CD4-positive, alpha-beta memory T cell (primary cell): ENCODE data around the gene SNX18. TPM values are rescaled to one million over a fixed set of nuclear protein-coding genes. Genes with fewer than 3 reads are reported as not detected.
"Not testable (repeated sequence)": the region's sequence is repeated elsewhere in the genome, so short reads cannot be mapped to it uniquely, and the experiment has no call there.

Experiments used
- CTCF ChIA-PET: fragments of 350-600 bp; sonication (Branson Sonifier 250); formaldehyde crosslinking; loops from one replicate; lab custom pipeline; 2021; ENCODE audit warnings: inconsistent platforms; ENCODE audit not compliant: partially characterized antibody; lab: Charles Lee
- POLR2A ChIA-PET: fragments of 350-600 bp; sonication (Branson Sonifier 250); formaldehyde crosslinking; loops from one replicate; lab custom pipeline; 2021; ENCODE audit not compliant: partially characterized antibody; lab: Charles Lee
- DNase-seq, 5 donors: peaks; one replicate each; pipeline versions ENCODE4 v3.0.0 to v3.0.0-alpha.2; 2020 to 2022; ENCODE audit warnings: mixed read lengths in 1 of 5
- H3K27ac ChIP-seq: one replicate; pipeline ENCODE4 v1.7.0; 2013; ENCODE audit warnings: low read depth, low read length
- H3K27me3 ChIP-seq: 2 replicates; pipeline ENCODE4 v1.7.0; 2013; ENCODE audit warnings: mild to moderate bottlenecking, low read length, moderate library complexity; ENCODE audit not compliant: insufficient read depth
- H3K36me3 ChIP-seq: 2 replicates; pipeline ENCODE4 v1.7.0; 2013; ENCODE audit warnings: mild to moderate bottlenecking, low read length, moderate library complexity; ENCODE audit not compliant: insufficient read depth
- H3K4me1 ChIP-seq: 2 replicates; pipeline ENCODE4 v1.7.0; 2013; ENCODE audit warnings: mild to moderate bottlenecking, low read length, moderate library complexity; ENCODE audit not compliant: insufficient read depth
- H3K4me3 ChIP-seq, 2 donors: one replicate each; pipeline ENCODE4 v1.7.0; 2013; ENCODE audit warnings: low read length in 2 of 2, mild to moderate bottlenecking in 1 of 2
- H3K9me3 ChIP-seq, 2 donors: one replicate each; pipeline ENCODE4 v1.7.0; 2013; ENCODE audit warnings: low read length in 2 of 2, control low read depth in 1 of 2; ENCODE audit not compliant: control insufficient read depth in 1 of 2
- H3K27ac Mint-ChIP-seq, 7 donors: one replicate each; pipeline ENCODE4 v1.8.0; 2020 to 2021; ENCODE audit warnings: mixed read lengths in 7 of 7, mild to moderate bottlenecking in 6 of 7, inconsistent platforms in 3 of 7, moderate library complexity in 3 of 7
- H3K27me3 Mint-ChIP-seq, 2 donors: one replicate each; pipeline ENCODE4 v1.8.0; 2020 to 2021; ENCODE audit warnings: mixed read lengths in 2 of 2
- H3K36me3 Mint-ChIP-seq, 2 donors: one replicate each; pipeline ENCODE4 v1.8.0; 2020 to 2021; ENCODE audit warnings: mixed read lengths in 2 of 2, inconsistent platforms in 1 of 2, mild to moderate bottlenecking in 1 of 2
- H3K4me1 Mint-ChIP-seq, 4 donors: one replicate each; pipeline ENCODE4 v1.8.0; 2020 to 2021; ENCODE audit warnings: mixed read lengths in 4 of 4, mild to moderate bottlenecking in 1 of 4
- H3K4me3 Mint-ChIP-seq, 8 donors: one replicate each; pipeline ENCODE4 v1.8.0; 2020 to 2021; ENCODE audit warnings: mixed read lengths in 8 of 8, mild to moderate bottlenecking in 7 of 8, moderate library complexity in 6 of 8, inconsistent platforms in 3 of 8
- H3K9me3 Mint-ChIP-seq, 8 donors: one replicate each; pipeline ENCODE4 v1.8.0; 2020 to 2021; ENCODE audit warnings: mixed read lengths in 8 of 8, mild to moderate bottlenecking in 5 of 8, inconsistent platforms in 3 of 8, moderate library complexity in 1 of 8
- intact Hi-C: fragments of 100-400 bp; cut with micrococcal nuclease; formaldehyde crosslinking; loops from one replicate; pipeline ENCODE4 v1.15.1; 2023
- polyA plus RNA-seq, 2 donors: library from polyadenylated mRNA; unstranded; fragments of 300-500 nt; fragmentation: Illumina TruSeq; gene quantifications; one replicate each; pipeline ENCODE4 v1.2.3, GENCODE V29; 2021
- total RNA-seq, 2 experiments: library from RNA; stranded (reverse); gene quantifications; one replicate each; pipeline ENCODE4 v1.2.3, GENCODE V29; 2021

Gene SNX18
- total and polyA plus RNA-seq, 4 experiments from 2014 or later, result 0.30 to 31.4 (median 15.3) TPM

- no peak for DNase-seq
- Histone ChIP-seq H3K27ac (no peak overlapping the region), H3K4me1 (no peaks in the 10 kb centered on the region), H3K36me3 (no peaks in the 10 kb centered on the region), H3K27me3 (no peaks in the 10 kb centered on the region), H3K4me3 (no peak overlapping the region), H3K9me3 (no peaks in the 10 kb centered on the region)
- no peaks in the 10 kb centered on the region for H3K4me1 Mint-ChIP-seq
- no peak overlapping the region for H3K4me3 Mint-ChIP-seq
- no peaks in the 10 kb centered on the region for H3K36me3 Mint-ChIP-seq
- intact Hi-C loops, result no loop called here
- H3K27me3 Mint-ChIP-seq, result peaks cover 10 to 26% of the 10 kb centered on the region in 2 donors
- peaks cover 0 to 4% (median 0%) of the 10 kb centered on the region in 8 donors for H3K9me3 Mint-ChIP-seq
- no peak overlapping the region for H3K27ac Mint-ChIP-seq
- POLR2A ChIA-PET, result no interaction called here
- CTCF ChIA-PET, result interaction anchor here (6.1 kb wide), 1 partner anchor 11 kb away, joined by 43 read pairs; no protein-coding TSS in a partner anchor
Observed at GRCh38 chr5:54477941-54478478, 39.5 kb upstream of the SNX18 start.

DNA sequence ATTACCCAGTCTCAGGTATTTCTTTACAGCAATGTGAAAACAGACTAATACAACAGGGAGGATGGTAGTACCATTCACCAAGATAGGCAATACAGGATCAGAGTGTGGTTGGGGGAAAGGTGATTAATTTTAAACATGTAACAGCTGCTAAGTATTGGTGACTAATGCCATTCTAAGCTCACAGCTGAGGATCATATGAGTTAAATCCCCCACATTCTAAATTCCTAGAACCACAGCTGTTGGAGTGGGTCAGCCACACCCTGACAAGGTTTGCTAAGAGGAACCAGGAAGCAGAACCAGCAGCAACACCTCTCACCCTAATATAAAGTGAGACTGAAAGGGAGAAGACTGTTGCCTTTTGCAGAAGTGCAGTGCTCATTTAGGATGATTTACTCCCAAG lies 37.3 kb upstream of the SNX18 start:
- CTCF ChIA-PET, result interaction anchor here (6.1 kb wide), 1 partner anchor 9 kb away, joined by 43 read pairs; no protein-coding TSS in a partner anchor

DNA sequence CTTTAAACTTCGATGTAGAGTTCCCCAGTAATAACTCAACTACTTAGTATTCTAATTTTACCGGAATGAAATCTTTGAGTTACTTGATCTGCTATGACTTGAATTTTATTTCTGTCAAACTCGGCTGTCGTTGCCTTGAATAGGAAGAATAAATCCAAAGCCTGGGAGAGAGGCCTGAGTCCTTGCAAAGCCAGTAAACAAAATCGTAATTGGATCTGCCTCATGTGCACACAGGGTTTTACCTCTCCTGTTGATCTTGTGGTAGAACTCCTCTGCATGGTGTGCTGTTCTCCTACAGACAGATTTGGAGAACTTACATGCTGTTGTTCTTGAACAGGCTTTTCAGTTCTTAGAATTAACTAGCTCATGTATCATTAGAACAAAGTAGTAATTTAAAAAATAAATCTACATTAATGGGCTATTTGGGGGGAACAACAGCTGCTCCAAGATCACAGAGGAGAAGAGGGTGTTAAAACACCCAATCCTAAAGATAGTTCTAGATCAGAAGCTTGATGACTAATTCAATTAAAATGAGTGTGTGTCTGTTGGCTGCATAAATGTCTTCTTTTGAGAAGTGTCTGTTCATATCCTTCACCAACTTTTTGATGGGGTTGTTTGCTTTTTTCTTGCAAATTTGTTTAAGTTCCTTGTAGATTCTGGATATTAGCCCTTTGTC lies 33.2 kb upstream of the SNX18 start:
- no peaks in the 10 kb centered on the region for H3K36me3 Mint-ChIP-seq
- Histone ChIP-seq H3K4me3 (no peak overlapping the region), H3K27ac (no peak overlapping the region), H3K4me1 (no peaks in the 10 kb centered on the region), H3K27me3 (no peaks in the 10 kb centered on the region), H3K36me3 (no peaks in the 10 kb centered on the region), H3K9me3 (no peaks in the 10 kb centered on the region)
- no peaks in the 10 kb centered on the region for H3K9me3 Mint-ChIP-seq
- intact Hi-C loops, result no loop called here
- peaks cover 9 to 21% of the 10 kb centered on the region in 2 donors for H3K27me3 Mint-ChIP-seq
- no peak overlapping the region for H3K4me3 Mint-ChIP-seq
- peaks cover 0 to 3% (median 0%) of the 10 kb centered on the region in 4 donors for H3K4me1 Mint-ChIP-seq
- CTCF ChIA-PET, result interaction anchor here (0.7 to 1.4 kb wide), 2 partner anchors 11 to 256 kb away, joined by 3 read pairs; no protein-coding TSS in a partner anchor
- H3K27ac Mint-ChIP-seq, result no peak overlapping the region
- no peak for DNase-seq
- POLR2A ChIA-PET, result no interaction called here

More for the DNA sequence above, 37.3 kb upstream of the SNX18 start:
- H3K36me3 Mint-ChIP-seq, result no peaks in the 10 kb centered on the region
- Histone ChIP-seq H3K9me3 (no peaks in the 10 kb centered on the region), H3K4me3 (no peak overlapping the region), H3K27ac (no peak overlapping the region), H3K27me3 (no peaks in the 10 kb centered on the region), H3K36me3 (no peaks in the 10 kb centered on the region), H3K4me1 (no peaks in the 10 kb centered on the region)
- no peak for DNase-seq
- POLR2A ChIA-PET, result no interaction called here
- no peak overlapping the region for H3K4me3 Mint-ChIP-seq
- peaks cover 0 to 4% (median 0%) of the 10 kb centered on the region in 8 donors for H3K9me3 Mint-ChIP-seq
- H3K4me1 Mint-ChIP-seq, result no peaks in the 10 kb centered on the region
- peaks cover 10 to 26% of the 10 kb centered on the region in 2 donors for H3K27me3 Mint-ChIP-seq
- H3K27ac Mint-ChIP-seq, result no peak overlapping the region
- intact Hi-C loops, result no loop called here

GRCh38 chr5:54485659-54486058 lies 31.9 kb upstream of the SNX18 start:
- H3K4me3 ChIP-seq, H3K4me3 Mint-ChIP-seq, H3K4me1 Mint-ChIP-seq, H3K27ac Mint-ChIP-seq, H3K36me3 Mint-ChIP-seq, H3K9me3 Mint-ChIP-seq, H3K27me3 Mint-ChIP-seq, H3K36me3 ChIP-seq, POLR2A ChIA-PET, H3K27ac ChIP-seq, H3K27me3 ChIP-seq, DNase-seq, H3K4me1 ChIP-seq, H3K9me3 ChIP-seq, intact Hi-C loops: not testable (repeated sequence)
- CTCF ChIA-PET, result interaction anchor here (1.4 kb wide), 1 partner anchor 10 kb away, joined by 3 read pairs; no protein-coding TSS in a partner anchor

GRCh38 chr5:54489648-54489979 lies 27.9 kb upstream of the SNX18 start:
- H3K4me1 Mint-ChIP-seq, DNase-seq, POLR2A ChIA-PET: not testable (repeated sequence)

DNA sequence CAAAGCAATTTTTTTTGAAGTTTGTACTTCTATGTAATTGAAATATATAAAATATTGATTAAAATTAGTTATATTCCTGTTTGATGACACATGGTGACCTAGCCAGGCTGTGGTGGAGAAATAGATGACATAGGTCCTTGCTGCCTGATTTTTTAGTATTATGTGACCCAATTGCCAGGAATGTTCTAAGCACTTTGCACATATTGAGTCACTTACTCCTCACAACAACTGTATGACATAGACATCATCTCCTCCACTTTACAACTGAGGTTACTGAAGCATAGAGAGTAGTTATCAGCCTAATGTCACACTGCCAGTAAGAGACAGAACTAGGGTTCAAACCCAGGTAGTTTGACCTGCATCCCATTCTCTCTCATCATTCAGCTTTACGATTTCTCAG lies 26.2 kb upstream of the SNX18 start:
- peaks cover 3 to 5% of the 10 kb centered on the region in 2 donors for H3K27me3 Mint-ChIP-seq
- no peak overlapping the region for H3K27ac ChIP-seq
- no peaks in the 10 kb centered on the region for H3K36me3 Mint-ChIP-seq
- no peaks in the 10 kb centered on the region for H3K27me3 ChIP-seq
- peaks cover 0 to 4% (median 0%) of the 10 kb centered on the region in 4 donors for H3K4me1 Mint-ChIP-seq
- intact Hi-C loops, result no loop called here
- H3K4me3 ChIP-seq, result no peak overlapping the region
- H3K4me3 Mint-ChIP-seq, result no peak overlapping the region
- H3K4me1 ChIP-seq, result no peaks in the 10 kb centered on the region
- POLR2A ChIA-PET, result no interaction called here
- H3K27ac Mint-ChIP-seq, result no peak overlapping the region
- H3K9me3 ChIP-seq, result no peaks in the 10 kb centered on the region
- peaks cover 0 to 3% (median 0%) of the 10 kb centered on the region in 8 donors for H3K9me3 Mint-ChIP-seq
- no peak for DNase-seq
- H3K36me3 ChIP-seq, result no peaks in the 10 kb centered on the region
- CTCF ChIA-PET, result interaction anchor here (1.1 to 4.7 kb wide), 4 partner anchors 8 to 374 kb away, joined by 3 to 34 read pairs (median 5); no protein-coding TSS in a partner anchor

More at GRCh38 chr5:54489648-54489979, 27.9 kb upstream of the SNX18 start:
- H3K4me3 ChIP-seq, H3K27ac ChIP-seq, H3K4me3 Mint-ChIP-seq, H3K9me3 ChIP-seq, H3K27ac Mint-ChIP-seq, H3K4me1 ChIP-seq, H3K27me3 Mint-ChIP-seq, H3K27me3 ChIP-seq, H3K9me3 Mint-ChIP-seq, H3K36me3 ChIP-seq, H3K36me3 Mint-ChIP-seq: not testable (repeated sequence)
- CTCF ChIA-PET, result interaction anchor here (0.8 to 4.7 kb wide), 36 partner anchors 10 to 455 kb away, joined by 3 to 44 read pairs (median 4); partner anchors contain the start of genes ARL15, HSPB3 and SNX18
- intact Hi-C loops, result loop anchor here (1.0 kb wide), 3 partner anchors 177 to 356 kb away; no protein-coding TSS in a partner anchor

DNA sequence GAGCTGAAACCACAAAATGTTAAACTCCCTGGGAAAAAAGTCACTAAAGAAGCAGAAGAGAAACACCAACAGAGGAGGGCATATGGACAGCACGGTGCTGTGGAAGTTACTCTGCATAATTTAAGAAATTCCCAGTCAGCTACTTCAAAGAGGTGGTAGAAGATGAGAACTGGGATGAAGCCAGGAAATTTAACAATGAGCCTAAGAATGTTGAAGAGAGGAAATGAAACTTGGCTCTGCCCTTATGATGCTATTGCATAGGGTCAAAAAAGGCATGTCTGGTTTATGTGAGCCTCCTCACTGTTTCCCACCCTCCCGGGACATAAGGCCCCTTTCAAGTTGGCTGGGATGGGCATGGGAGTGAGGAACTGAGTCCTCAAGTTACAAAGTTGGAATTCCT lies 25.4 kb upstream of the SNX18 start:
- POLR2A ChIA-PET, result no interaction called here
- Mint-ChIP-seq H3K4me1 (peaks cover 0 to 4% (median 0%) of the 10 kb centered on the region in 4 donors), H3K27me3 (peaks cover 3 to 7% of the 10 kb centered on the region in 2 donors), H3K27ac (no peak overlapping the region), H3K9me3 (peaks cover 0 to 5% (median 0%) of the 10 kb centered on the region in 8 donors), H3K4me3 (no peak overlapping the region), H3K36me3 (no peaks in the 10 kb centered on the region)
- Histone ChIP-seq H3K27me3 (no peaks in the 10 kb centered on the region), H3K9me3 (no peaks in the 10 kb centered on the region), H3K27ac (no peak overlapping the region), H3K36me3 (no peaks in the 10 kb centered on the region), H3K4me3 (no peak overlapping the region), H3K4me1 (no peaks in the 10 kb centered on the region)
- no peak for DNase-seq
- intact Hi-C loops, result no loop called here
- CTCF ChIA-PET, result interaction anchor here (1.1 to 4.7 kb wide), 3 partner anchors 9 to 373 kb away, joined by 3 to 34 read pairs (median 4); no protein-coding TSS in a partner anchor
